ENCODE results near the gene NECTIN4. TPM values are rescaled to one million over a fixed set of nuclear protein-coding genes. Genes with fewer than 3 reads are reported as not detected.
A peak's percentile ranks its signal among the peaks of the same experiment; 100 is the strongest.

Gene NECTIN4
- total RNA-seq, 1 experiment from 2014 or later = 8.8 TPM

DNA sequence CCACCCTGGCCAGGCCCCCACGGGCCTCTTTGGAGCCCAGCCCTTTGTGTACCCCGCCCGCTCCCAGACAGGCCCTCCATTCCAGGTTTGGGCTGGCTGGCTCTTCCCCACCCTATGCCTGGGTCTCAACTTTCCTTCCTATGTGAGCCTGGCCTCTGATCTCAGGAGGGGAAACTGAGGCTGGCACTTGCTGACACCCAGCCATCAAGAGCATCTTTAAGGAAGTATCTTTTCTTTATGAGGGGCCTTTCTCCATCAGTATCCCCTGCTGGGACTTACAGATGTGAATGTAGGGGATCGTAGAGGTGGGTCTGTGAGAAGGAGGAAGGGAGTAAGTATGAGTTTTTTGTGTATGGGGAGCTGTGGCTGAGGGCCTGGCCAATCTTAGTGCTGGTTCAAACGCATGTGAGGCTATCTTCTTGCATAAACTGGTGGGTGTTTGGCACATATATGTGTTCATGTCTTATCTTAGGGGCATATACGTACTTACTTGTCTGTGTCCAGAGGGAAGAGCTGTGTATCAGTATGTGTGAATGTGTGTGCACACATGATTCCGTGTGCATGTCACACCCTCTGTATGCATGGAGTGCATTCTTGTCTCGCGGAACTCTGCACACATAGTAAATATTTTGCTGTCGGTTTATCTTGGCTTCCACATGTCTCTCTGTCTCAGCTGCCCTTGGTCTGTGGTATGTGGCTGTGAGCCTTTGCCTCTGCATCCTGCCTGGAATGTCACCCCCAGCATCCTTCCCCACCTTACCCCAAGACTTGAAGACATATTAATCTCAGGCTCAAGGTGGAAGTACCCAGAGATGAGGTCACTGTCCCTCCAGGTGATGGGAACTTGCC lies 5.4 kb downstream of the NECTIN4 start:
- peaks cover 74% of the 10 kb centered on the region for H3K79me2 ChIP-seq (ENCODE audit: low read depth)
- intact Hi-C loops (cut with micrococcal nuclease; ENCODE audit: unreplicated experiment) = loop anchor here (1.0 to 2.0 kb wide), 3 partner anchors 13 to 71 kb away; partner anchors contain the start of gene USF1
- peak overlapping the region; percentile 48 for H3K27ac ChIP-seq
- CTCF ChIA-PET = interaction anchor here (0.6 kb wide), 1 partner anchor 238 kb away, joined by 3 read pairs; no protein-coding TSS in a partner anchor
- no TSS peak for BruUV-seq (replicated peaks)
- H2AFZ ChIP-seq = no peak overlapping the region
- H3K27me3 ChIP-seq (ENCODE audit: insufficient read depth, low read depth) = no peaks in the 10 kb centered on the region
- TF ChIP-seq, protein P1, sequence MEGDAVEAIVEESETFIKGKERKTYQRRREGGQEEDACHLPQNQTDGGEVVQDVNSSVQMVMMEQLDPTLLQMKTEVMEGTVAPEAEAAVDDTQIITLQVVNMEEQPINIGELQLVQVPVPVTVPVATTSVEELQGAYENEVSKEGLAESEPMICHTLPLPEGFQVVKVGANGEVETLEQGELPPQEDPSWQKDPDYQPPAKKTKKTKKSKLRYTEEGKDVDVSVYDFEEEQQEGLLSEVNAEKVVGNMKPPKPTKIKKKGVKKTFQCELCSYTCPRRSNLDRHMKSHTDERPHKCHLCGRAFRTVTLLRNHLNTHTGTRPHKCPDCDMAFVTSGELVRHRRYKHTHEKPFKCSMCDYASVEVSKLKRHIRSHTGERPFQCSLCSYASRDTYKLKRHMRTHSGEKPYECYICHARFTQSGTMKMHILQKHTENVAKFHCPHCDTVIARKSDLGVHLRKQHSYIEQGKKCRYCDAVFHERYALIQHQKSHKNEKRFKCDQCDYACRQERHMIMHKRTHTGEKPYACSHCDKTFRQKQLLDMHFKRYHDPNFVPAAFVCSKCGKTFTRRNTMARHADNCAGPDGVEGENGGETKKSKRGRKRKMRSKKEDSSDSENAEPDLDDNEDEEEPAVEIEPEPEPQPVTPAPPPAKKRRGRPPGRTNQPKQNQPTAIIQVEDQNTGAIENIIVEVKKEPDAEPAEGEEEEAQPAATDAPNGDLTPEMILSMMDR (conservative IDR thresholded peaks at IDR 0.05) = no peak
- TF ChIP-seq EZH2 (IDR thresholded peaks at IDR 0.05; ENCODE audit: low read depth) = no peak
- H3K36me3 ChIP-seq (ENCODE audit: low read depth) = no peaks in the 10 kb centered on the region
- peaks cover 82% of the 10 kb centered on the region for H3K4me1 ChIP-seq (replicated peaks; ENCODE audit: insufficient read depth)
- POLR2A ChIA-PET (ENCODE audit: unreplicated experiment) = no interaction called here
- H3K9me3 ChIP-seq (ENCODE audit: insufficient read depth, low read depth) = no peaks in the 10 kb centered on the region
- H3F3A ChIP-seq (ENCODE audit: insufficient read depth, low read depth) = peaks cover 30% of the 10 kb centered on the region; the same call in 1 of the 2 replicates
- H3K4me2 ChIP-seq = peak overlapping the region; percentile 92
- no peak for DNase-seq
- H4K20me1 ChIP-seq (ENCODE audit: insufficient read depth) = no peaks in the 10 kb centered on the region
- H3K4me3 ChIP-seq = peak overlapping the region; percentile 25; the same call in 1 of the 2 replicates
- H3K9me2 ChIP-seq (ENCODE audit: insufficient read depth) = no peaks in the 10 kb centered on the region

DNA sequence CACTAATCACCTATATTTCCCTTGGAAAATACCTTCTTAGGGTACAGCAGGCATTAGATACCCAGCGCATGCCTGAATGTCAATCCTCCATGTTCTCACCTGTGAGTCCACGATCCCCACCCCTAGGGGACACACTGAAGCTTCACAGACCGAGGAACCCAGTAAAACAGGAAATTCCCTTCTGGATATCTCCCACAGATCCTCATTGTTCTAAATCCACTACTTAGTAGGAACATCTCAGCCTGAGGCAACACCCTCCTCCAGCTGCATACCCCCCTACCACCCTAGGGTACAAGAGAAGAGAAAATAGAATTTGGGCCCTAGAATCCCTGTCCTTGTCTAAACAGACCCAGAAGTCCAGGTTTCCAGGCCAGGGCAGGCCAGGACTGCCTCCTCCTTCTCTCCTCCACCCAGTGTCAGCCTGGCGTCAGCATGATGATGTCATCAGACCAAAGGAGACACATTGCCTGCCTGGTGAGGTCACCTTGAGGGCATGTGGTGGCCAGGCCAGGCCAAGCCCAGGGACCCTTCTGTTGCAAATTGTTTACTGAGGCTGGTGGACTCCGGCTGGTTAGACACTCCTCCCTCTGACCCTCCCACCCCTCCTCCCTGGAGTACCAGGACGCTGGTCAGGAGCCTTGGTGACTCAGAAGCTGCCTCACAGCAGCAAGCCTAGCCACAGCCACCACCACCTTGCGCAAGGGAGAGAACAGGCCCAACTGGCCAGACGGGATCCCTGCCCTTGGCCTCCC lies 6.2 kb downstream of the NECTIN4 start:
- CTCF ChIA-PET = interaction anchor here (0.6 kb wide), 1 partner anchor 93 kb away, joined by 8 read pairs; no protein-coding TSS in a partner anchor

More for the DNA sequence above, 6.2 kb downstream of the NECTIN4 start:
- Histone ChIP-seq H3K9me3 (ENCODE audit: insufficient read depth, low read depth) (no peaks in the 10 kb centered on the region), H3K9me2 (ENCODE audit: insufficient read depth) (no peaks in the 10 kb centered on the region), H3K4me2 (peak overlapping the region; percentile 92), H3K27ac (peak overlapping the region; percentile 81), H3F3A (ENCODE audit: insufficient read depth, low read depth) (peaks cover 30% of the 10 kb centered on the region; the same call in 1 of the 2 replicates), H3K79me2 (ENCODE audit: low read depth) (peaks cover 68% of the 10 kb centered on the region), H3K4me3 (peak overlapping the region; percentile 4; the same call in 1 of the 2 replicates), H4K20me1 (ENCODE audit: insufficient read depth) (no peaks in the 10 kb centered on the region), H3K36me3 (ENCODE audit: low read depth) (no peaks in the 10 kb centered on the region), H3K4me1 (replicated peaks; ENCODE audit: insufficient read depth) (peaks cover 75% of the 10 kb centered on the region), H3K27me3 (ENCODE audit: insufficient read depth, low read depth) (no peaks in the 10 kb centered on the region), H2AFZ (no peak overlapping the region)
- TF ChIP-seq EZH2 (IDR thresholded peaks at IDR 0.05; ENCODE audit: low read depth) = no peak
- TF ChIP-seq, protein P1 (conservative IDR thresholded peaks at IDR 0.05) = no peak
- intact Hi-C loops (cut with micrococcal nuclease; ENCODE audit: unreplicated experiment) = loop anchor here (1.0 to 2.0 kb wide), 3 partner anchors 14 to 70 kb away; partner anchors contain the start of gene USF1
- BruUV-seq (replicated peaks) = TSS peak; percentile 47
- POLR2A ChIA-PET (ENCODE audit: unreplicated experiment) = interaction anchor here (0.5 kb wide), 1 partner anchor 38 kb away, joined by 4 read pairs; the partner anchor contains the start of gene USF1
- DNase-seq = peak; percentile 96 to 98
